CD14-positive monocyte (primary cell): ENCODE data around the gene SART3. TPM values are rescaled to one million over a fixed set of nuclear protein-coding genes. Genes with fewer than 3 reads are reported as not detected.

Experiments
- DNase-seq, 3 donors: peaks; one replicate each; pipeline ENCODE4 v3.0.0-alpha.2; 2011 to 2022
- H2AFZ ChIP-seq: 2 replicates; pipeline ENCODE4 v1.6.0; 2012; ENCODE audit warnings: mild to moderate bottlenecking, low read depth, low read length, inconsistent platforms; ENCODE audit not compliant: insufficient read depth, poor library complexity, severe bottlenecking
- H3K27ac ChIP-seq, 2 donors: 1 replicate in 1 of 2; 2 replicates in 1 of 2; pipeline ENCODE4 v1.5.1; 2012 to 2013; ENCODE audit warnings: low read length in 2 of 2, control low read depth in 1 of 2, inconsistent platforms in 1 of 2, low read depth in 1 of 2, mild to moderate bottlenecking in 1 of 2
- H3K27me3 ChIP-seq, 2 donors: one replicate each; pipeline versions ENCODE4 v1.6.0 to v1.6.1; 2011 to 2013; ENCODE audit warnings: low read length in 2 of 2; ENCODE audit not compliant: control insufficient read depth in 2 of 2, insufficient read depth in 2 of 2
- H3K36me3 ChIP-seq, 2 donors: replicated peaks in 1 of 2; 1 replicate in 1 of 2; 2 replicates in 1 of 2; pipeline versions ENCODE4 v1.5.1 to v1.6.1; 2012 to 2013; ENCODE audit warnings: low read length in 2 of 2, control low read depth in 1 of 2, inconsistent platforms in 1 of 2, mild to moderate bottlenecking in 1 of 2; ENCODE audit not compliant: insufficient read depth in 2 of 2, control insufficient read depth in 1 of 2
- H3K4me1 ChIP-seq, 2 donors: 1 replicate in 1 of 2; 2 replicates in 1 of 2; pipeline versions ENCODE4 v1.5.1 to v1.6.1; 2012 to 2013; ENCODE audit warnings: low read length in 2 of 2, control low read depth in 1 of 2, inconsistent platforms in 1 of 2, mild to moderate bottlenecking in 1 of 2, moderate library complexity in 1 of 2; ENCODE audit not compliant: insufficient read depth in 2 of 2, control insufficient read depth in 1 of 2
- H3K4me2 ChIP-seq: replicated peaks from 2 replicates; pipeline ENCODE3; 2012; ENCODE audit warnings: low read length, moderate library complexity, mild to moderate bottlenecking; ENCODE audit not compliant: poor library complexity, severe bottlenecking; ENCODE audit errors: extremely low read depth
- H3K4me3 ChIP-seq, 3 experiments: fragments of 200-600 bp in 1 of 3; sonication (generic) in 1 of 3; replicated peaks in 1 of 3; 1 replicate in 2 of 3; 2 replicates in 1 of 3; pipeline ENCODE4 v1.5.1; 2011 to 2013; ENCODE audit warnings: low read length in 3 of 3, mild to moderate bottlenecking in 3 of 3, control low read depth in 2 of 3, low read depth in 2 of 3, inconsistent platforms in 1 of 3, moderate library complexity in 1 of 3
- H3K79me2 ChIP-seq: 2 replicates; pipeline ENCODE4 v1.6.0; 2012; ENCODE audit warnings: mild to moderate bottlenecking, control low read depth, inconsistent platforms, low read length, moderate library complexity; ENCODE audit not compliant: insufficient read depth
- H3K9ac ChIP-seq: 2 replicates; pipeline ENCODE4 v1.6.0; 2017; ENCODE audit warnings: low read length, mild to moderate bottlenecking; ENCODE audit not compliant: insufficient read depth, poor library complexity, severe bottlenecking
- H3K9me3 ChIP-seq, 2 donors: replicated peaks in 1 of 2; 1 replicate in 1 of 2; 2 replicates in 1 of 2; pipeline versions ENCODE4 v1.5.1 to v1.6.1; 2012 to 2013; ENCODE audit warnings: low read length in 2 of 2, control low read depth in 1 of 2; ENCODE audit not compliant: control insufficient read depth in 1 of 2, insufficient read depth in 1 of 2
- H4K20me1 ChIP-seq: 2 replicates; pipeline ENCODE4 v1.6.0; 2012; ENCODE audit warnings: mild to moderate bottlenecking, low read length, control low read depth, moderate library complexity; ENCODE audit not compliant: insufficient read depth
- H3K27ac Mint-ChIP-seq, 7 donors: one replicate each; pipeline ENCODE4 v1.8.0; 2020; ENCODE audit warnings: mild to moderate bottlenecking in 7 of 7, mixed read lengths in 7 of 7, moderate library complexity in 6 of 7, inconsistent platforms in 2 of 7
- H3K27me3 Mint-ChIP-seq, 3 donors: one replicate each; pipeline ENCODE4 v1.8.0; 2021 to 2022; ENCODE audit warnings: low read depth in 3 of 3, mild to moderate bottlenecking in 3 of 3, mixed read lengths in 3 of 3, moderate library complexity in 3 of 3, inconsistent platforms in 1 of 3
- H3K36me3 Mint-ChIP-seq, 2 donors: one replicate each; pipeline ENCODE4 v1.8.0; 2020; ENCODE audit warnings: mixed read lengths in 2 of 2, inconsistent platforms in 1 of 2, mild to moderate bottlenecking in 1 of 2
- H3K4me1 Mint-ChIP-seq: one replicate; pipeline ENCODE4 v1.8.0; 2020; ENCODE audit warnings: mild to moderate bottlenecking, mixed read lengths
- H3K4me3 Mint-ChIP-seq, 2 donors: one replicate each; pipeline ENCODE4 v1.8.0; 2020; ENCODE audit warnings: mild to moderate bottlenecking in 2 of 2, mixed read lengths in 2 of 2, moderate library complexity in 1 of 2
- H3K9me3 Mint-ChIP-seq, 7 donors: one replicate each; pipeline ENCODE4 v1.8.0; 2020 to 2022; ENCODE audit warnings: mixed read lengths in 7 of 7, mild to moderate bottlenecking in 6 of 7, moderate library complexity in 6 of 7, inconsistent platforms in 2 of 7
- CTCF ChIP-seq: fragments of 200-600 bp; IDR thresholded peaks from one replicate; pipeline ENCODE4 v1.8.0; 2022; ENCODE audit warnings: antibody characterized with exemption, mild to moderate bottlenecking
- WGBS: methylation state at CpG from one replicate; pipeline ENCODE4 v1.1.5; 2013; ENCODE audit warnings: missing lambda C conversion rate; ENCODE audit not compliant: insufficient coverage; 5-methylcytosine and 5-hydroxymethylcytosine counted together
- intact Hi-C, 2 donors: fragments of 100-400 bp; cut with micrococcal nuclease; formaldehyde crosslinking; loops; one replicate each; pipeline versions ENCODE4 v1.15.0 to v1.15.1; 2023
- polyA plus RNA-seq, 3 donors: library from polyadenylated mRNA; depleted of rRNA in 1 of 3; unstranded in 2 of 3; stranded (reverse) in 1 of 3; fragments of 300-500 nt in 2 of 3; fragments of >200 nt in 1 of 3; fragmentation: Illumina TruSeq in 2 of 3; gene quantifications; 1 replicate in 2 of 3; 2 replicates in 1 of 3; pipeline ENCODE4 v1.2.3, GENCODE V29; 2012 to 2021

SART3 gene
- polyA plus RNA-seq, 3 donors = 10.3 to 20.9 (median 20.6) TPM

- H3K9me3 ChIP-seq = no peaks in the 10 kb centered on the region
- Mint-ChIP-seq H3K27ac (no peak overlapping the region), H3K4me1 (no peaks in the 10 kb centered on the region), H3K36me3 (no peaks in the 10 kb centered on the region), H3K4me3 (no peak overlapping the region), H3K27me3 (peaks cover 0 to 3% (median 2%) of the 10 kb centered on the region in 3 donors), H3K9me3 (no peaks in the 10 kb centered on the region)
- no peak for TF ChIP-seq CTCF
- no peaks in the 10 kb centered on the region for H4K20me1 ChIP-seq
- no peak for DNase-seq
- 95% methylated on average over 4 of the region's 7 CpGs for WGBS
- H3K4me1 ChIP-seq = no peaks in the 10 kb centered on the region
- no peak overlapping the region for H3K9ac ChIP-seq
- no peaks in the 10 kb centered on the region for H3K27me3 ChIP-seq
- intact Hi-C loops = no loop called here
- H3K27ac ChIP-seq = no peak overlapping the region
- H3K4me3 ChIP-seq = no peak overlapping the region
- no peaks in the 10 kb centered on the region for H3K36me3 ChIP-seq
- no peaks in the 10 kb centered on the region for H3K79me2 ChIP-seq
- H2AFZ ChIP-seq = no peak overlapping the region
- no peak overlapping the region for H3K4me2 ChIP-seq
Measured at GRCh38 chr12:108583991-108584390, 23.0 kb upstream of the SART3 start.

GRCh38 chr12:108582978-108583770 lies 22.2 kb upstream of the SART3 start:
- Histone ChIP-seq H4K20me1 (no peaks in the 10 kb centered on the region), H3K79me2 (no peaks in the 10 kb centered on the region), H3K4me1 (no peaks in the 10 kb centered on the region), H3K4me2 (no peak overlapping the region), H3K9me3 (no peaks in the 10 kb centered on the region), H3K27ac (no peak overlapping the region), H3K9ac (no peak overlapping the region), H2AFZ (no peak overlapping the region), H3K36me3 (no peaks in the 10 kb centered on the region), H3K27me3 (no peaks in the 10 kb centered on the region), H3K4me3 (no peak overlapping the region)
- no peak for TF ChIP-seq CTCF
- 88% methylated on average over 5 of the region's 10 CpGs for WGBS
- no peak for DNase-seq
- Mint-ChIP-seq H3K27me3 (peaks cover 0 to 3% (median 0%) of the 10 kb centered on the region in 3 donors), H3K36me3 (no peaks in the 10 kb centered on the region), H3K27ac (no peak overlapping the region), H3K4me3 (no peak overlapping the region), H3K4me1 (no peaks in the 10 kb centered on the region), H3K9me3 (peaks cover 0 to 4% (median 0%) of the 10 kb centered on the region in 7 donors)
- intact Hi-C loops = no loop called here
